OCI-LY1 (cell line): Measurements from ENCODE around the gene HLA-DQB1.
A peak's percentile ranks its signal among the peaks of the same experiment; 100 is the strongest.

Experiments used
- H2AFZ ChIP-seq: fragments of 200-600 bp; sonication (generic), shearing (Covaris generic); 2 replicates; pipeline ENCODE4 v1.6.0; 2014; ENCODE audit warnings: antibody characterized with exemption, mild to moderate bottlenecking, low read length
- H3F3A ChIP-seq: fragments of 200-600 bp; sonication (generic), shearing (Covaris generic); 2 replicates; pipeline ENCODE4 v1.6.0; 2014; ENCODE audit warnings: mild to moderate bottlenecking, antibody characterized with exemption, low read length, moderate library complexity; ENCODE audit not compliant: insufficient read depth
- H3K27ac ChIP-seq: fragments of 200-600 bp; sonication (generic); 2 replicates; pipeline ENCODE4 v1.5.1; 2014; ENCODE audit warnings: low read length, mixed run types, mild to moderate bottlenecking, low read depth; ENCODE audit not compliant: poor library complexity, severe bottlenecking
- H3K27me3 ChIP-seq: fragments of 200-600 bp; sonication (generic); 2 replicates; pipeline ENCODE4 v1.6.0; 2014; ENCODE audit warnings: antibody characterized with exemption, mild to moderate bottlenecking, low read length, moderate library complexity; ENCODE audit not compliant: insufficient read depth
- H3K36me3 ChIP-seq: fragments of 200-600 bp; sonication (generic); 2 replicates; pipeline ENCODE4 v1.6.1; 2014; ENCODE audit warnings: mild to moderate bottlenecking, antibody characterized with exemption, low read length, moderate library complexity, mixed read lengths; ENCODE audit not compliant: insufficient read depth
- H3K4me1 ChIP-seq: fragments of 200-600 bp; sonication (generic); 2 replicates; pipeline ENCODE4 v1.5.1; 2014; ENCODE audit warnings: mild to moderate bottlenecking, low read length, moderate library complexity; ENCODE audit not compliant: insufficient read depth, severe bottlenecking
- H3K4me2 ChIP-seq: fragments of 200-600 bp; sonication (generic), shearing (Covaris generic); 2 replicates; pipeline ENCODE4 v1.6.1; 2014; ENCODE audit warnings: low read length
- H3K4me3 ChIP-seq: fragments of 200-600 bp; sonication (generic); 2 replicates; pipeline ENCODE4 v1.5.1; 2014; ENCODE audit warnings: low read length, low read depth, mild to moderate bottlenecking, mixed read lengths; ENCODE audit not compliant: poor library complexity, severe bottlenecking
- H3K79me2 ChIP-seq: fragments of 200-600 bp; shearing (Covaris generic); 2 replicates; pipeline ENCODE4 v1.6.1; 2016; ENCODE audit warnings: mixed run types, low read length, mixed read lengths; ENCODE audit not compliant: insufficient read depth
- H3K9ac ChIP-seq: fragments of 200-600 bp; sonication (generic), shearing (Covaris generic); 2 replicates; pipeline ENCODE4 v1.6.1; 2014; ENCODE audit warnings: mild to moderate bottlenecking, low read length, mixed read lengths
- H3K9me2 ChIP-seq: fragments of 200-600 bp; sonication (generic), shearing (Covaris generic); 2 replicates; pipeline ENCODE4 v1.6.1; 2014; ENCODE audit warnings: low read depth, mild to moderate bottlenecking, low read length, mixed read lengths
- H3K9me3 ChIP-seq: fragments of 200-600 bp; shearing (Covaris generic); 2 replicates; pipeline ENCODE4 v1.6.1; 2014; ENCODE audit warnings: low read length, mixed read lengths
- H4K20me1 ChIP-seq: fragments of 200-600 bp; sonication (generic), shearing (Covaris generic); 2 replicates; pipeline ENCODE4 v1.6.0; 2016; ENCODE audit warnings: mild to moderate bottlenecking, low read length; ENCODE audit not compliant: insufficient read depth
- EZH2 ChIP-seq: fragments of 200-600 bp; sonication (generic), shearing (Covaris generic); IDR thresholded peaks from 2 replicates; pipeline ENCODE4 v1.8.0; 2017; ENCODE audit warnings: borderline replicate concordance, mixed run types, mild to moderate bottlenecking, antibody characterized with exemption, low read length, moderate library complexity, mixed read lengths
- TF ChIP-seq, protein P1 (sequence below): fragments of 200-600 bp; sonication (generic), shearing (Covaris generic); IDR thresholded peaks from 2 replicates; pipeline ENCODE4 v1.5.1; 2017; ENCODE audit warnings: mild to moderate bottlenecking, antibody characterized with exemption, low read length, moderate library complexity, mixed read lengths

Gene HLA-DQB1

DNA sequence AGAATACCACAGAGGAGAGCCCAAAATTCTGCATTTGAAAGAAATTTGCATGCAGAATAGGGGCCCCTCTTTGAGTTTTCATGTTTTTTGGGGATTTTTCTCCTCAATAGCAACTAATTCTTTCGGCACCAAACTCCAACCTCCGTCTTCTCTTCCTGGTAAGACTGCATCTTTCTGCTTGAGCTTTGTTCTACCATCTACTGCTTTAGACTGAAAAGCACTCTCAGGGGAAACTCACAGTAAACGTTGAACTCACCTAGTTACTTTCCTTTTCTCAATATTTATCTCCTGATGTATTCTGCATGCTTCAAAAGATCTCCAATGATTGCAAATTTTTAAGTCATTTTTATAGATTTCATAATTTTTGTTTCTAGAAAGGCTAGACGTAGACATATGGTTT, 36.9 kb upstream of the HLA-DQB1 start:
- no peaks in the 10 kb centered on the region for H3F3A ChIP-seq
- H3K9me3 ChIP-seq = no peaks in the 10 kb centered on the region
- no peak overlapping the region for H3K4me2 ChIP-seq
- TF ChIP-seq, protein P1, sequence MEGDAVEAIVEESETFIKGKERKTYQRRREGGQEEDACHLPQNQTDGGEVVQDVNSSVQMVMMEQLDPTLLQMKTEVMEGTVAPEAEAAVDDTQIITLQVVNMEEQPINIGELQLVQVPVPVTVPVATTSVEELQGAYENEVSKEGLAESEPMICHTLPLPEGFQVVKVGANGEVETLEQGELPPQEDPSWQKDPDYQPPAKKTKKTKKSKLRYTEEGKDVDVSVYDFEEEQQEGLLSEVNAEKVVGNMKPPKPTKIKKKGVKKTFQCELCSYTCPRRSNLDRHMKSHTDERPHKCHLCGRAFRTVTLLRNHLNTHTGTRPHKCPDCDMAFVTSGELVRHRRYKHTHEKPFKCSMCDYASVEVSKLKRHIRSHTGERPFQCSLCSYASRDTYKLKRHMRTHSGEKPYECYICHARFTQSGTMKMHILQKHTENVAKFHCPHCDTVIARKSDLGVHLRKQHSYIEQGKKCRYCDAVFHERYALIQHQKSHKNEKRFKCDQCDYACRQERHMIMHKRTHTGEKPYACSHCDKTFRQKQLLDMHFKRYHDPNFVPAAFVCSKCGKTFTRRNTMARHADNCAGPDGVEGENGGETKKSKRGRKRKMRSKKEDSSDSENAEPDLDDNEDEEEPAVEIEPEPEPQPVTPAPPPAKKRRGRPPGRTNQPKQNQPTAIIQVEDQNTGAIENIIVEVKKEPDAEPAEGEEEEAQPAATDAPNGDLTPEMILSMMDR = no peak
- TF ChIP-seq EZH2 = no peak
- H3K9ac ChIP-seq = no peak overlapping the region
- no peak overlapping the region for H3K4me3 ChIP-seq
- H3K79me2 ChIP-seq = no peaks in the 10 kb centered on the region
- H3K36me3 ChIP-seq = no peaks in the 10 kb centered on the region
- no peak overlapping the region for H2AFZ ChIP-seq
- H3K4me1 ChIP-seq = no peaks in the 10 kb centered on the region
- H3K27me3 ChIP-seq = 0 out of 2 replicates have a peak, but pooled peaks cover 3% of the 10 kb centered on the region
- H3K9me2 ChIP-seq = no peaks in the 10 kb centered on the region
- H3K27ac ChIP-seq = no peak overlapping the region
- H4K20me1 ChIP-seq = no peaks in the 10 kb centered on the region

DNA sequence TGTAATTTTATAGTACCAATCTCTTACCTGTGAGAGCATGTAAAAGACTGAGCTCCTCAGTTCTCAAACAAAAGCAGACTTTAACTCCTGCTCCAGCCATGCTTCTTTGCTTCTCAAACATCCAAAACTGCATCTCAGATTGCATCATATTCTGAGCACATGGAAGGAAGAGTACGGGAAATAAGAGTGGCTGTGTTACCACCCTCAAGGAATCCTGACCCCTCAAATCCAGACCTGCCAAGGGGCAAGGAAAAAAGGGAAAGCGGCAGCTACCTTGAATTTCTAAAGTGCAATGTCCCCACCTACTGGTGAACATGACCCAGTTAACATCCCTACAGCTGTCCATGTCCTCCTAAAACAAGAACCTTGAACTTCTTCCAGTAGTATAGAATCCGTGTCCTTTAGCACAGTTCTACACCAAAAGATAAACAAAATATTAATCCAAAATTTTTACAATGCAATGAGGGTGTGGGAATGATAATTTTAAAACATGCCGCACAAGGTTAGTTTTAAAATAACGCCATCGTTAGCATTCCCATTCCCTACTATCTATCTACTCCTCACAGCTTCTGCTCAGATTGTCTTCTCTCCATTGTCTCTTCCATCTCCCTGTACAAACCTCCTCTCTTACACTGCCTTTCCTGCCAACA, 34.1 kb upstream of the HLA-DQB1 start:
- Histone ChIP-seq H3K4me2 (no peak overlapping the region), H3K9ac (no peak overlapping the region), H3K9me2 (no peaks in the 10 kb centered on the region), H3K36me3 (no peaks in the 10 kb centered on the region), H3K4me1 (no peaks in the 10 kb centered on the region), H3K9me3 (no peaks in the 10 kb centered on the region), H3K79me2 (no peaks in the 10 kb centered on the region), H4K20me1 (no peaks in the 10 kb centered on the region), H3F3A (no peaks in the 10 kb centered on the region), H3K27me3 (0 out of 2 replicates have a peak, but pooled peaks cover 3% of the 10 kb centered on the region), H3K27ac (no peak overlapping the region), H2AFZ (no peak overlapping the region), H3K4me3 (no peak overlapping the region)
- no peak for TF ChIP-seq EZH2
- TF ChIP-seq, protein P1 = peak; percentile 87

DNA sequence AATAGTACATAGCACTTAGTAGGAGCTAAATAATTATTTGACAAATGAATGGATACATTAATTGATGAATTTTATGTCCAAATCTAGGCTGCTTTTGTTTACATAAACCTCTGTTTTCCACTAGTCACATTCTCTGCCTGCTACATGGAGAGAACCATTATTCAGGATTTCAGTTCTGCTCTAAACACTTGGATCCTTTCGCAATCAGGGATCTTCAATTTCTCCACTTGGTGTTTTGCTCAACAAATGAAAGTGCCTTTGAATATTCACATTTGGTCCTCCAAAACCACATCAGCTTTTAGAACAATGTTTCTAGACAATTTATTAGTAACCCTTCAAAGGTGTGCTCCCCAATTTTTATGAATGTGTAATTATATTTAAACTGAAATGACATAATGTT, 30.6 kb upstream of the HLA-DQB1 start:
- no peaks in the 10 kb centered on the region for H4K20me1 ChIP-seq
- H3K9me2 ChIP-seq = no peaks in the 10 kb centered on the region
- no peak overlapping the region for H3K27ac ChIP-seq
- H3K4me2 ChIP-seq = no peak overlapping the region
- H2AFZ ChIP-seq = no peak overlapping the region
- H3F3A ChIP-seq = no peaks in the 10 kb centered on the region
- H3K27me3 ChIP-seq = no peaks in the 10 kb centered on the region
- H3K9ac ChIP-seq = no peak overlapping the region
- no peak overlapping the region for H3K4me3 ChIP-seq
- no peaks in the 10 kb centered on the region for H3K79me2 ChIP-seq
- no peaks in the 10 kb centered on the region for H3K4me1 ChIP-seq
- H3K9me3 ChIP-seq = no peaks in the 10 kb centered on the region
- no peak for TF ChIP-seq EZH2
- TF ChIP-seq, protein P1 = no peak
- no peaks in the 10 kb centered on the region for H3K36me3 ChIP-seq
